ENCODE results near the gene GPHN.

- no peak for TF ChIP-seq POLR2A (IDR thresholded peaks at IDR 0.05; ENCODE audit: low read length)
- TF ChIP-seq CTCF (IDR thresholded peaks at IDR 0.05) = no peak
- no peak for TF ChIP-seq ZFP36 (IDR thresholded peaks at IDR 0.05; ENCODE audit: borderline replicate concordance, partially characterized antibody)
- TF ChIP-seq SMC3 (IDR thresholded peaks at IDR 0.05) = no peak
- TF ChIP-seq CHD4 (IDR thresholded peaks at IDR 0.05; ENCODE audit: borderline replicate concordance) = no peak
- no peak for TF ChIP-seq RAD21 (conservative IDR thresholded peaks at IDR 0.05 in 1 of 2, IDR thresholded peaks at IDR 0.05 in 1 of 2)
- no peak for TF ChIP-seq MAZ (IDR thresholded peaks at IDR 0.05; ENCODE audit: borderline replicate concordance, low read depth, low read length)
- TF ChIP-seq CEBPB (IDR thresholded peaks at IDR 0.05) = no peak
Observed at GRCh38 chr14:66530526-66530925, 22.6 kb downstream of the GPHN start.

Measured in A549 (cell line).